ENCODE results near the gene PLEKHA6. TPM values are rescaled to one million over a fixed set of nuclear protein-coding genes. Genes with fewer than 3 reads are reported as not detected.
A peak's percentile ranks its signal among the peaks of the same experiment; 100 is the strongest.
"Not testable (repeated sequence)": the region's sequence is repeated elsewhere in the genome, so short reads cannot be mapped to it uniquely, and the experiment has no call there.

Gene PLEKHA6
- total RNA-seq, 1 donor from 2014 or later = 0.07 TPM

GRCh38 chr1:204331847-204332487, 27.8 kb downstream of the PLEKHA6 start:
- no peak for DNase-seq
- Mint-ChIP-seq H3K27ac (no peak overlapping the region), H3K9me3 (no peaks in the 10 kb centered on the region), H3K36me3 (ENCODE audit: low read depth) (no peaks in the 10 kb centered on the region), H3K4me3 (no peak overlapping the region), H3K27me3 (peaks cover 5% of the 10 kb centered on the region), H3K4me1 (no peaks in the 10 kb centered on the region)
- intact Hi-C loops (cut with micrococcal nuclease) = no loop called here

- Mint-ChIP-seq H3K36me3 (ENCODE audit: low read depth) (no peaks in the 10 kb centered on the region), H3K4me3 (no peak overlapping the region), H3K9me3 (no peaks in the 10 kb centered on the region), H3K4me1 (no peaks in the 10 kb centered on the region), H3K27me3 (peaks cover 5% of the 10 kb centered on the region), H3K27ac (no peak overlapping the region)
- intact Hi-C loops (cut with micrococcal nuclease) = no loop called here
- DNase-seq = no peak
These were observed 28.5 kb downstream of the PLEKHA6 start for GRCh38 chr1:204331275-204331674.

GRCh38 chr1:204327870-204328269, 31.9 kb downstream of the PLEKHA6 start:
- H3K36me3 Mint-ChIP-seq (ENCODE audit: low read depth); DNase-seq; H3K9me3 Mint-ChIP-seq; H3K27me3 Mint-ChIP-seq; intact Hi-C loops (cut with micrococcal nuclease); H3K4me3 Mint-ChIP-seq; H3K27ac Mint-ChIP-seq: not testable (repeated sequence)
- peaks cover 15% of the 10 kb centered on the region for H3K4me1 Mint-ChIP-seq

GRCh38 chr1:204327359-204327758, 32.4 kb downstream of the PLEKHA6 start:
- no peaks in the 10 kb centered on the region for H3K27me3 Mint-ChIP-seq
- DNase-seq = no peak
- H3K4me1 Mint-ChIP-seq = peaks cover 15% of the 10 kb centered on the region
- H3K36me3 Mint-ChIP-seq (ENCODE audit: low read depth) = no peaks in the 10 kb centered on the region
- intact Hi-C loops (cut with micrococcal nuclease) = no loop called here
- no peak overlapping the region for H3K27ac Mint-ChIP-seq
- no peaks in the 10 kb centered on the region for H3K9me3 Mint-ChIP-seq
- H3K4me3 Mint-ChIP-seq = no peak overlapping the region

- Mint-ChIP-seq H3K27me3 (no peaks in the 10 kb centered on the region), H3K4me3 (no peak overlapping the region), H3K4me1 (peaks cover 15% of the 10 kb centered on the region), H3K36me3 (ENCODE audit: low read depth) (no peaks in the 10 kb centered on the region), H3K9me3 (no peaks in the 10 kb centered on the region), H3K27ac (no peak overlapping the region)
- no peak for DNase-seq
- intact Hi-C loops (cut with micrococcal nuclease) = no loop called here
These were observed 32.9 kb downstream of the PLEKHA6 start for GRCh38 chr1:204326771-204327300.

- intact Hi-C loops (cut with micrococcal nuclease) = no loop called here
- no peak overlapping the region for H3K4me3 Mint-ChIP-seq
- H3K27ac Mint-ChIP-seq = peak overlapping the region; percentile 23
- no peaks in the 10 kb centered on the region for H3K9me3 Mint-ChIP-seq
- H3K36me3 Mint-ChIP-seq (ENCODE audit: low read depth) = no peaks in the 10 kb centered on the region
- peaks cover 19% of the 10 kb centered on the region for H3K4me1 Mint-ChIP-seq
- DNase-seq = no peak
- no peaks in the 10 kb centered on the region for H3K27me3 Mint-ChIP-seq
These were observed 33.8 kb downstream of the PLEKHA6 start for GRCh38 chr1:204325944-204326343.

- DNase-seq = peak; percentile 64
- H3K36me3 Mint-ChIP-seq (ENCODE audit: low read depth) = no peaks in the 10 kb centered on the region
- no peaks in the 10 kb centered on the region for H3K9me3 Mint-ChIP-seq
- intact Hi-C loops (cut with micrococcal nuclease) = loop anchor here (1.0 kb wide), 1 partner anchor 39 kb away; no protein-coding TSS in a partner anchor
- peak overlapping the region; percentile 68 for H3K4me3 Mint-ChIP-seq
- H3K27ac Mint-ChIP-seq = peak overlapping the region; percentile 88
- H3K4me1 Mint-ChIP-seq = peaks cover 30% of the 10 kb centered on the region
- no peaks in the 10 kb centered on the region for H3K27me3 Mint-ChIP-seq
These were observed 35.8 kb downstream of the PLEKHA6 start for GRCh38 chr1:204323887-204324286.

GRCh38 chr1:204322339-204322868, 37.3 kb downstream of the PLEKHA6 start:
- Mint-ChIP-seq H3K4me3 (no peak overlapping the region), H3K9me3 (no peaks in the 10 kb centered on the region), H3K36me3 (ENCODE audit: low read depth) (no peaks in the 10 kb centered on the region), H3K27me3 (no peaks in the 10 kb centered on the region), H3K27ac (no peak overlapping the region), H3K4me1 (peaks cover 30% of the 10 kb centered on the region)
- intact Hi-C loops (cut with micrococcal nuclease) = no loop called here
- no peak for DNase-seq

- H3K4me1 Mint-ChIP-seq = peaks cover 30% of the 10 kb centered on the region
- H3K27ac Mint-ChIP-seq = peak overlapping the region; percentile 13
- no peak overlapping the region for H3K4me3 Mint-ChIP-seq
- intact Hi-C loops (cut with micrococcal nuclease) = no loop called here
- no peak for DNase-seq
- no peaks in the 10 kb centered on the region for H3K36me3 Mint-ChIP-seq (ENCODE audit: low read depth)
- no peaks in the 10 kb centered on the region for H3K9me3 Mint-ChIP-seq
- no peaks in the 10 kb centered on the region for H3K27me3 Mint-ChIP-seq
These were observed 38.1 kb downstream of the PLEKHA6 start for GRCh38 chr1:204321665-204322064.

GRCh38 chr1:204321051-204321450, 38.7 kb downstream of the PLEKHA6 start:
- Mint-ChIP-seq H3K27ac (peak overlapping the region; percentile 49), H3K4me1 (peaks cover 30% of the 10 kb centered on the region), H3K4me3 (no peak overlapping the region), H3K36me3 (ENCODE audit: low read depth) (no peaks in the 10 kb centered on the region), H3K9me3 (no peaks in the 10 kb centered on the region), H3K27me3 (no peaks in the 10 kb centered on the region)
- no peak for DNase-seq
- intact Hi-C loops (cut with micrococcal nuclease) = no loop called here

- H3K4me3 Mint-ChIP-seq = no peak overlapping the region
- H3K4me1 Mint-ChIP-seq = peaks cover 30% of the 10 kb centered on the region
- peak overlapping the region; percentile 49 for H3K27ac Mint-ChIP-seq
- H3K9me3 Mint-ChIP-seq = no peaks in the 10 kb centered on the region
- no peaks in the 10 kb centered on the region for H3K27me3 Mint-ChIP-seq
- no peaks in the 10 kb centered on the region for H3K36me3 Mint-ChIP-seq (ENCODE audit: low read depth)
- intact Hi-C loops (cut with micrococcal nuclease) = loop anchor here (1.0 kb wide), 1 partner anchor 43 kb away; no protein-coding TSS in a partner anchor
- DNase-seq = no peak
These were observed 39.3 kb downstream of the PLEKHA6 start for GRCh38 chr1:204320382-204320804.

- DNase-seq = no peak
- Mint-ChIP-seq H3K27me3 (no peaks in the 10 kb centered on the region), H3K4me3 (no peak overlapping the region), H3K27ac (peak overlapping the region; percentile 44), H3K9me3 (no peaks in the 10 kb centered on the region), H3K4me1 (peaks cover 28% of the 10 kb centered on the region), H3K36me3 (ENCODE audit: low read depth) (no peaks in the 10 kb centered on the region)
- intact Hi-C loops (cut with micrococcal nuclease) = no loop called here
These were observed 40.3 kb downstream of the PLEKHA6 start for GRCh38 chr1:204319462-204319861.

GRCh38 chr1:204319027-204319426, 40.7 kb downstream of the PLEKHA6 start:
- Mint-ChIP-seq H3K27ac (no peak overlapping the region), H3K27me3 (no peaks in the 10 kb centered on the region)

GRCh38 chr1:204318324-204318723, 41.4 kb downstream of the PLEKHA6 start:
- Mint-ChIP-seq H3K27me3 (no peaks in the 10 kb centered on the region), H3K36me3 (ENCODE audit: low read depth) (no peaks in the 10 kb centered on the region), H3K9me3 (no peaks in the 10 kb centered on the region), H3K4me3 (no peak overlapping the region), H3K4me1 (peaks cover 17% of the 10 kb centered on the region), H3K27ac (no peak overlapping the region)
- no peak for DNase-seq
- intact Hi-C loops (cut with micrococcal nuclease) = no loop called here

More at GRCh38 chr1:204319027-204319426, 40.7 kb downstream of the PLEKHA6 start:
- Mint-ChIP-seq H3K36me3 (ENCODE audit: low read depth) (no peaks in the 10 kb centered on the region), H3K4me1 (peaks cover 23% of the 10 kb centered on the region), H3K4me3 (no peak overlapping the region), H3K9me3 (no peaks in the 10 kb centered on the region)
- intact Hi-C loops (cut with micrococcal nuclease) = no loop called here
- no peak for DNase-seq
